OCI-LY3 (cell line): ENCODE results near the gene IMMP2L.

Experiments
- EZH2phosphoT487 ChIP-seq: fragments of 200-600 bp; shearing (Covaris generic); IDR thresholded peaks from 2 replicates; pipeline ENCODE4 v1.6.1; 2018; ENCODE audit warnings: antibody characterized with exemption, mixed run types, low read depth
- TF ChIP-seq, protein P1 (sequence below): fragments of 200-600, 300-600 bp; sonication (generic); IDR thresholded peaks from 2 replicates; pipeline ENCODE4 v1.5.1; 2014; ENCODE audit warnings: antibody characterized with exemption, low read length, low read depth

- TF ChIP-seq, protein P1, sequence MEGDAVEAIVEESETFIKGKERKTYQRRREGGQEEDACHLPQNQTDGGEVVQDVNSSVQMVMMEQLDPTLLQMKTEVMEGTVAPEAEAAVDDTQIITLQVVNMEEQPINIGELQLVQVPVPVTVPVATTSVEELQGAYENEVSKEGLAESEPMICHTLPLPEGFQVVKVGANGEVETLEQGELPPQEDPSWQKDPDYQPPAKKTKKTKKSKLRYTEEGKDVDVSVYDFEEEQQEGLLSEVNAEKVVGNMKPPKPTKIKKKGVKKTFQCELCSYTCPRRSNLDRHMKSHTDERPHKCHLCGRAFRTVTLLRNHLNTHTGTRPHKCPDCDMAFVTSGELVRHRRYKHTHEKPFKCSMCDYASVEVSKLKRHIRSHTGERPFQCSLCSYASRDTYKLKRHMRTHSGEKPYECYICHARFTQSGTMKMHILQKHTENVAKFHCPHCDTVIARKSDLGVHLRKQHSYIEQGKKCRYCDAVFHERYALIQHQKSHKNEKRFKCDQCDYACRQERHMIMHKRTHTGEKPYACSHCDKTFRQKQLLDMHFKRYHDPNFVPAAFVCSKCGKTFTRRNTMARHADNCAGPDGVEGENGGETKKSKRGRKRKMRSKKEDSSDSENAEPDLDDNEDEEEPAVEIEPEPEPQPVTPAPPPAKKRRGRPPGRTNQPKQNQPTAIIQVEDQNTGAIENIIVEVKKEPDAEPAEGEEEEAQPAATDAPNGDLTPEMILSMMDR, result no peak
- TF ChIP-seq EZH2phosphoT487, result no peak
Observed at GRCh38 chr7:110625294-110625693, 937.0 kb downstream of the IMMP2L start.
